CD14-positive monocyte (primary cell): ENCODE results near the gene CNIH2. TPM values are rescaled to one million over a fixed set of nuclear protein-coding genes. Genes with fewer than 3 reads are reported as not detected.

Experiments
- DNase-seq, 3 donors: peaks; one replicate each; pipeline ENCODE4 v3.0.0-alpha.2; 2011 to 2022
- H2AFZ ChIP-seq: 2 replicates; pipeline ENCODE4 v1.6.0; 2012; ENCODE audit warnings: mild to moderate bottlenecking, low read depth, low read length, inconsistent platforms; ENCODE audit not compliant: insufficient read depth, poor library complexity, severe bottlenecking
- H3K27ac ChIP-seq, 2 donors: 1 replicate in 1 of 2; 2 replicates in 1 of 2; pipeline ENCODE4 v1.5.1; 2012 to 2013; ENCODE audit warnings: low read length in 2 of 2, control low read depth in 1 of 2, inconsistent platforms in 1 of 2, low read depth in 1 of 2, mild to moderate bottlenecking in 1 of 2
- H3K27me3 ChIP-seq, 2 donors: one replicate each; pipeline versions ENCODE4 v1.6.0 to v1.6.1; 2011 to 2013; ENCODE audit warnings: low read length in 2 of 2; ENCODE audit not compliant: control insufficient read depth in 2 of 2, insufficient read depth in 2 of 2
- H3K36me3 ChIP-seq, 2 donors: replicated peaks in 1 of 2; 1 replicate in 1 of 2; 2 replicates in 1 of 2; pipeline versions ENCODE4 v1.5.1 to v1.6.1; 2012 to 2013; ENCODE audit warnings: low read length in 2 of 2, control low read depth in 1 of 2, inconsistent platforms in 1 of 2, mild to moderate bottlenecking in 1 of 2; ENCODE audit not compliant: insufficient read depth in 2 of 2, control insufficient read depth in 1 of 2
- H3K4me1 ChIP-seq, 2 donors: 1 replicate in 1 of 2; 2 replicates in 1 of 2; pipeline versions ENCODE4 v1.5.1 to v1.6.1; 2012 to 2013; ENCODE audit warnings: low read length in 2 of 2, control low read depth in 1 of 2, inconsistent platforms in 1 of 2, mild to moderate bottlenecking in 1 of 2, moderate library complexity in 1 of 2; ENCODE audit not compliant: insufficient read depth in 2 of 2, control insufficient read depth in 1 of 2
- H3K4me2 ChIP-seq: replicated peaks from 2 replicates; pipeline ENCODE3; 2012; ENCODE audit warnings: low read length, moderate library complexity, mild to moderate bottlenecking; ENCODE audit not compliant: poor library complexity, severe bottlenecking; ENCODE audit errors: extremely low read depth
- H3K4me3 ChIP-seq, 3 experiments: fragments of 200-600 bp in 1 of 3; sonication (generic) in 1 of 3; replicated peaks in 1 of 3; 1 replicate in 2 of 3; 2 replicates in 1 of 3; pipeline ENCODE4 v1.5.1; 2011 to 2013; ENCODE audit warnings: low read length in 3 of 3, mild to moderate bottlenecking in 3 of 3, control low read depth in 2 of 3, low read depth in 2 of 3, inconsistent platforms in 1 of 3, moderate library complexity in 1 of 3
- H3K79me2 ChIP-seq: 2 replicates; pipeline ENCODE4 v1.6.0; 2012; ENCODE audit warnings: mild to moderate bottlenecking, control low read depth, inconsistent platforms, low read length, moderate library complexity; ENCODE audit not compliant: insufficient read depth
- H3K9ac ChIP-seq: 2 replicates; pipeline ENCODE4 v1.6.0; 2017; ENCODE audit warnings: low read length, mild to moderate bottlenecking; ENCODE audit not compliant: insufficient read depth, poor library complexity, severe bottlenecking
- H3K9me3 ChIP-seq, 2 donors: replicated peaks in 1 of 2; 1 replicate in 1 of 2; 2 replicates in 1 of 2; pipeline versions ENCODE4 v1.5.1 to v1.6.1; 2012 to 2013; ENCODE audit warnings: low read length in 2 of 2, control low read depth in 1 of 2; ENCODE audit not compliant: control insufficient read depth in 1 of 2, insufficient read depth in 1 of 2
- H4K20me1 ChIP-seq: 2 replicates; pipeline ENCODE4 v1.6.0; 2012; ENCODE audit warnings: mild to moderate bottlenecking, low read length, control low read depth, moderate library complexity; ENCODE audit not compliant: insufficient read depth
- H3K27ac Mint-ChIP-seq, 7 donors: one replicate each; pipeline ENCODE4 v1.8.0; 2020; ENCODE audit warnings: mild to moderate bottlenecking in 7 of 7, mixed read lengths in 7 of 7, moderate library complexity in 6 of 7, inconsistent platforms in 2 of 7
- H3K27me3 Mint-ChIP-seq, 3 donors: one replicate each; pipeline ENCODE4 v1.8.0; 2021 to 2022; ENCODE audit warnings: low read depth in 3 of 3, mild to moderate bottlenecking in 3 of 3, mixed read lengths in 3 of 3, moderate library complexity in 3 of 3, inconsistent platforms in 1 of 3
- H3K36me3 Mint-ChIP-seq, 2 donors: one replicate each; pipeline ENCODE4 v1.8.0; 2020; ENCODE audit warnings: mixed read lengths in 2 of 2, inconsistent platforms in 1 of 2, mild to moderate bottlenecking in 1 of 2
- H3K4me1 Mint-ChIP-seq: one replicate; pipeline ENCODE4 v1.8.0; 2020; ENCODE audit warnings: mild to moderate bottlenecking, mixed read lengths
- H3K4me3 Mint-ChIP-seq, 2 donors: one replicate each; pipeline ENCODE4 v1.8.0; 2020; ENCODE audit warnings: mild to moderate bottlenecking in 2 of 2, mixed read lengths in 2 of 2, moderate library complexity in 1 of 2
- H3K9me3 Mint-ChIP-seq, 7 donors: one replicate each; pipeline ENCODE4 v1.8.0; 2020 to 2022; ENCODE audit warnings: mixed read lengths in 7 of 7, mild to moderate bottlenecking in 6 of 7, moderate library complexity in 6 of 7, inconsistent platforms in 2 of 7
- WGBS: methylation state at CpG from one replicate; pipeline ENCODE4 v1.1.5; 2013; ENCODE audit warnings: missing lambda C conversion rate; ENCODE audit not compliant: insufficient coverage; 5-methylcytosine and 5-hydroxymethylcytosine counted together
- intact Hi-C, 2 donors: fragments of 100-400 bp; cut with micrococcal nuclease; formaldehyde crosslinking; loops; one replicate each; pipeline versions ENCODE4 v1.15.0 to v1.15.1; 2023
- polyA plus RNA-seq, 3 donors: library from polyadenylated mRNA; depleted of rRNA in 1 of 3; unstranded in 2 of 3; stranded (reverse) in 1 of 3; fragments of 300-500 nt in 2 of 3; fragments of >200 nt in 1 of 3; fragmentation: Illumina TruSeq in 2 of 3; gene quantifications; 1 replicate in 2 of 3; 2 replicates in 1 of 3; pipeline ENCODE4 v1.2.3, GENCODE V29; 2012 to 2021
- TF ChIP-seq, protein P1 (sequence below): fragments of 200-600 bp; IDR thresholded peaks from one replicate; pipeline ENCODE4 v1.8.0; 2022; ENCODE audit warnings: antibody characterized with exemption, mild to moderate bottlenecking

The CNIH2 gene
- polyA plus RNA-seq, 3 donors = 1.2 TPM; not detected in 2

GRCh38 chr11:66267039-66267378, 11.0 kb upstream of the CNIH2 start:
- peak overlapping the region; percentile 97 for H3K4me2 ChIP-seq
- Mint-ChIP-seq H3K9me3 (no peaks in the 10 kb centered on the region), H3K4me1 (peaks cover 33% of the 10 kb centered on the region), H3K27ac (peak overlapping the region in 3 of 7 donors; percentile 50 to 80 (median 77)), H3K27me3 (peaks cover 0 to 4% (median 3%) of the 10 kb centered on the region in 3 donors), H3K4me3 (peak overlapping the region; percentile 93 to 98), H3K36me3 (peaks cover 12 to 13% of the 10 kb centered on the region in 2 donors)
- H4K20me1 ChIP-seq = peaks cover 34% of the 10 kb centered on the region
- no peaks in the 10 kb centered on the region for H3K27me3 ChIP-seq
- intact Hi-C loops = no loop called here
- H3K27ac ChIP-seq = peak overlapping the region in 1 of 2 donors; percentile 23
- TF ChIP-seq, protein P1, sequence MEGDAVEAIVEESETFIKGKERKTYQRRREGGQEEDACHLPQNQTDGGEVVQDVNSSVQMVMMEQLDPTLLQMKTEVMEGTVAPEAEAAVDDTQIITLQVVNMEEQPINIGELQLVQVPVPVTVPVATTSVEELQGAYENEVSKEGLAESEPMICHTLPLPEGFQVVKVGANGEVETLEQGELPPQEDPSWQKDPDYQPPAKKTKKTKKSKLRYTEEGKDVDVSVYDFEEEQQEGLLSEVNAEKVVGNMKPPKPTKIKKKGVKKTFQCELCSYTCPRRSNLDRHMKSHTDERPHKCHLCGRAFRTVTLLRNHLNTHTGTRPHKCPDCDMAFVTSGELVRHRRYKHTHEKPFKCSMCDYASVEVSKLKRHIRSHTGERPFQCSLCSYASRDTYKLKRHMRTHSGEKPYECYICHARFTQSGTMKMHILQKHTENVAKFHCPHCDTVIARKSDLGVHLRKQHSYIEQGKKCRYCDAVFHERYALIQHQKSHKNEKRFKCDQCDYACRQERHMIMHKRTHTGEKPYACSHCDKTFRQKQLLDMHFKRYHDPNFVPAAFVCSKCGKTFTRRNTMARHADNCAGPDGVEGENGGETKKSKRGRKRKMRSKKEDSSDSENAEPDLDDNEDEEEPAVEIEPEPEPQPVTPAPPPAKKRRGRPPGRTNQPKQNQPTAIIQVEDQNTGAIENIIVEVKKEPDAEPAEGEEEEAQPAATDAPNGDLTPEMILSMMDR = no peak
- peaks cover 26 to 35% of the 10 kb centered on the region in 2 donors for H3K4me1 ChIP-seq
- H3K79me2 ChIP-seq = peaks cover 34% of the 10 kb centered on the region
- WGBS = 50% methylated on average over 1 of the region's 13 CpGs
- no peaks in the 10 kb centered on the region for H3K9me3 ChIP-seq
- peak overlapping the region; percentile 63 to 99 (median 97) for H3K4me3 ChIP-seq
- H3K9ac ChIP-seq = peak overlapping the region; percentile 48
- H3K36me3 ChIP-seq = peaks cover 5 to 15% of the 10 kb centered on the region in 2 donors
- no peak for DNase-seq
- H2AFZ ChIP-seq = peak overlapping the region; percentile 83

DNA sequence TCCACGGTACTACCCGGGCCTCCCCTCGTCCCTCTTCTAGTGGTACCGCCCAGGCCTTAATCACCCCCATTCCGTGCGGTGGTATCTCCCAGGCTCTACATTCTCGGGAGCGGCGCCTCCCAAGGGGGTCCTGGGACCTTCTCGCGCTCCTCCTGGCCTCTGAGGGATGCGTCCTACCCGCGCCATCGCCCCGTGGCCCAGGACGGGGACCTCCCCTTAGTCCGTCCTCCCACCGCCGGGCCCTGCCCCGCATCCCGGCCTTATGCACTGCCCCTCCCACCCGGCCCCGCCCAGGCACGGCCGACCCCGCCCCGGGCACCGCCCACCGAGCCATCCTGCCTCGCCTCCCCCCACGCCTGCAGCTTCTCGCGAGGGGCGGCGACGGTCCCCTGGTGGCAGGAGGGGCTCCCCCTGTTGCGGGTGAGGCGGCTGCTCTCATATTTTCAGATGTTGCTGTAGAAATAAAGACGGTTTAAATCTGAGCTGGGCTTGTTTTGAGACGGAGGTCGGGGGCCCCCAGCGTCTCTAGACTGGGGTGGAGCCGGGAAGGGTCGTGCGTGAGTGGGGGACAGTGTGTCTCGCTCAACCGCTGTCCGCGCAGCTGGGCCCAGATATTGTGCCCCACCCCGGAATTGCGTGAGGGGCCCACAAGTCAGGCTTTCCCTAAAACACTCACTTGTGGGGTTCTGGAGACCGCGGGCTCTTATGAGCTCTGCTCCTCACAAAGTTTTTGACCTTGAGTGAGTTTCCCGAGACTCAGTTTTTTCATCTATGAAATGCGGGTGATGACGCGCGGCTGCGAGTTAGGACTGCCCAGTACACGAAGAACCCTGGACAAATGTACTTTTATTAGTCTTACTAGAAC, 10.4 kb upstream of the CNIH2 start:
- TF ChIP-seq, protein P1 = no peak
- peak overlapping the region; percentile 93 to 98 for H3K4me3 Mint-ChIP-seq
- Histone ChIP-seq H3K4me1 (peaks cover 26 to 35% of the 10 kb centered on the region in 2 donors), H2AFZ (peak overlapping the region; percentile 83), H3K9me3 (no peaks in the 10 kb centered on the region), H3K36me3 (peaks cover 11 to 21% of the 10 kb centered on the region in 2 donors), H3K4me3 (peak overlapping the region; percentile 63 to 99 (median 97)), H3K4me2 (peak overlapping the region; percentile 97), H3K27me3 (no peaks in the 10 kb centered on the region), H3K27ac (peak overlapping the region; percentile 82 to 85), H3K9ac (peak overlapping the region; percentile 48), H4K20me1 (peaks cover 40% of the 10 kb centered on the region), H3K79me2 (peaks cover 39% of the 10 kb centered on the region)
- peak; percentile 57 to 76 (median 70) for DNase-seq
- H3K27me3 Mint-ChIP-seq = peaks cover 0 to 4% (median 3%) of the 10 kb centered on the region in 3 donors
- 0% methylated on average over 41 of the region's 61 CpGs for WGBS
- intact Hi-C loops = loop anchor here in 1 of 2 donors (2.0 kb wide), 1 partner anchor 21 kb away; the partner anchor contains the start of gene YIF1A
- H3K4me1 Mint-ChIP-seq = peaks cover 33% of the 10 kb centered on the region
- peak overlapping the region; percentile 90 to 99 (median 96) for H3K27ac Mint-ChIP-seq
- no peaks in the 10 kb centered on the region for H3K9me3 Mint-ChIP-seq
- H3K36me3 Mint-ChIP-seq = peaks cover 16 to 19% of the 10 kb centered on the region in 2 donors
